HepG2 (cell line): ENCODE measurements around the gene KCNAB1. TPM values are rescaled to one million over a fixed set of nuclear protein-coding genes. Genes with fewer than 3 reads are reported as not detected.

ENCODE experiments used
- DNMT1 ChIP-seq: sonication (generic); formaldehyde crosslinking; IDR thresholded peaks from 2 replicates; pipeline ENCODE4 v1.5.1; 2020; ENCODE audit warnings: mild to moderate bottlenecking, missing genetic modification reagents
- HMG20A ChIP-seq: IDR thresholded peaks from 2 replicates; pipeline ENCODE4 v1.6.1; 2016; ENCODE audit warnings: borderline replicate concordance
- HMG20B ChIP-seq: conservative IDR thresholded peaks from 2 replicates; pipeline ENCODE4 v1.6.1; 2016; ENCODE audit warnings: missing genetic modification reagents, missing compliant biosample characterization
- ISL2 ChIP-seq: sonication (generic); formaldehyde crosslinking; IDR thresholded peaks from 2 replicates; pipeline ENCODE4 v1.5.0; 2020; ENCODE audit warnings: missing genetic modification reagents
- MIER3 ChIP-seq: IDR thresholded peaks from 2 replicates; pipeline ENCODE4 v1.6.1; 2016; ENCODE audit warnings: missing compliant biosample characterization, borderline replicate concordance
- PRDM10 ChIP-seq: sonication (generic); formaldehyde crosslinking; IDR thresholded peaks from 2 replicates; pipeline ENCODE4 v1.4.0; 2020; ENCODE audit warnings: low read depth, missing genetic modification reagents
- SKI ChIP-seq: fragments of 450-650 bp; IDR thresholded peaks from one replicate; pipeline ENCODE4 v1.6.1; 2018; ENCODE audit warnings: mild to moderate bottlenecking; ENCODE audit not compliant: partially characterized antibody
- ZGPAT ChIP-seq: IDR thresholded peaks from 2 replicates; pipeline ENCODE4 v1.6.1; 2016; ENCODE audit warnings: mild to moderate bottlenecking
- ZNF646 ChIP-seq: sonication (generic); formaldehyde crosslinking; IDR thresholded peaks from 2 replicates; pipeline ENCODE4 v1.9.0; 2021; ENCODE audit warnings: mild to moderate bottlenecking, missing genetic modification reagents
- ZNF710 ChIP-seq: sonication (generic); formaldehyde crosslinking; IDR thresholded peaks from 2 replicates; pipeline ENCODE4 v1.5.0; 2020; ENCODE audit warnings: mild to moderate bottlenecking, missing genetic modification reagents, borderline replicate concordance
- polyA plus RNA-seq, 8 experiments: library from polyadenylated mRNA; depleted of rRNA in 3 of 8; stranded (reverse) in 7 of 8; unstranded in 1 of 8; fragments of >200 nt; fragmentation: Illumina TruSeq in 4 of 8; extraction: Trizol in 4 of 8; gene quantifications; 2 replicates each; pipeline versions ENCODE4 v1.2.1 to v1.2.3, GENCODE V29; 2011 to 2016; ENCODE audit warnings: low read depth in 4 of 8, missing spikeins in 1 of 8, mixed read lengths in 1 of 8; ENCODE audit not compliant: insufficient read depth in 1 of 8
- total RNA-seq, 5 experiments: library from RNA; depleted of rRNA; stranded (reverse); fragments of >200 nt; fragmentation: Illumina TruSeq; extraction: Trizol; gene quantifications; 2 replicates each; pipeline ENCODE4 v1.2.3, GENCODE V29; 2016; ENCODE audit warnings: low read depth in 1 of 5

The KCNAB1 gene
- total and polyA plus RNA-seq, 2 of the 13 experiments (the other 11 are each of a cell fraction or from before 2014, with no cell fraction given) = not detected

GRCh38 chr3:156535162-156535627 lies 414.8 kb downstream of the KCNAB1 start (continued):
- TF ChIP-seq ZNF646 (CRISPR knock-in tag) (no peak), ZGPAT (CRISPR knock-in tag) (peak; percentile 76; the same call in 1 of the 2 replicates), DNMT1 (CRISPR knock-in tag) (no peak), MIER3 (peak; percentile 54; the same call in 1 of the 2 replicates), SKI (peak; percentile 93), PRDM10 (CRISPR knock-in tag) (peak; percentile 69), ZNF710 (CRISPR knock-in tag) (0 out of 2 replicates have a peak, but pooled peaks have one; percentile 56), HMG20A (CRISPR knock-in tag) (peak; percentile 77; the same call in 1 of the 2 replicates), HMG20B (CRISPR knock-in tag) (0 out of 2 replicates have a peak, but pooled peaks have one; percentile 45), ISL2 (CRISPR knock-in tag) (0 out of 2 replicates have a peak, but pooled peaks have one; percentile 28)
